Ovary (tissue), 9 donors: ENCODE data around the gene FAM149A. TPM values are rescaled to one million over a fixed set of nuclear protein-coding genes. Genes with fewer than 3 reads are reported as not detected.

Experiments
- DNase-seq, 5 donors: peaks; one replicate each; pipeline ENCODE4 v3.0.0-alpha.2; 2019 to 2020
- H3K27ac ChIP-seq, 2 donors: fragments of 200-600 bp; one replicate each; pipeline versions ENCODE4 v1.5.1 to v1.8.0; 2019 to 2022
- H3K27me3 ChIP-seq: fragments of 200-600 bp; one replicate; pipeline ENCODE4 v1.8.0; 2022
- H3K36me3 ChIP-seq: fragments of 200-600 bp; sonication (generic); one replicate; pipeline ENCODE4 v1.5.1; 2019
- H3K4me1 ChIP-seq: one replicate; pipeline ENCODE4 v1.8.1; 2013; ENCODE audit warnings: mild to moderate bottlenecking, moderate library complexity; ENCODE audit not compliant: insufficient read depth
- H3K4me3 ChIP-seq: fragments of 200-600 bp; sonication (generic); one replicate; pipeline ENCODE4 v1.5.1; 2017
- H3K9me3 ChIP-seq, 2 donors: fragments of 200-600 bp in 1 of 2; sonication (generic) in 1 of 2; one replicate each; pipeline versions ENCODE4 v1.5.1 to v1.8.1; 2013 to 2019; ENCODE audit warnings: mild to moderate bottlenecking in 1 of 2, moderate library complexity in 1 of 2
- EP300 ChIP-seq: sonication (generic); formaldehyde crosslinking; IDR thresholded peaks from one replicate; pipeline ENCODE4 v1.6.1; 2017; ENCODE audit warnings: antibody characterized with exemption
- POLR2A ChIP-seq: fragments of 450-650 bp; IDR thresholded peaks from one replicate; pipeline ENCODE4 v1.6.1; 2017; ENCODE audit warnings: antibody characterized with exemption, mild to moderate bottlenecking, moderate library complexity
- WGBS, 3 donors: extraction: QIAGEN DNeasy Blood & Tissue Kit in 1 of 3; methylation state at CpG; one replicate each; pipeline versions ENCODE4 v1.1.5 to v1.1.7; 2013 to 2017; 5-methylcytosine and 5-hydroxymethylcytosine counted together
- intact Hi-C, 4 donors: fragments of 100-400 bp; cut with DNase I; formaldehyde crosslinking; loops; one replicate each; pipeline versions ENCODE4 v1.11.0 to v1.15.1; 2022 to 2023
- polyA plus RNA-seq, 2 donors: library from polyadenylated mRNA; stranded (reverse); fragments of 200-250 nt in 1 of 2; fragments of 350-450 nt in 1 of 2; fragmentation: Illumina TruSeq in 1 of 2; extraction: RNeasy Lipid Tissue Mini Kit (QIAGEN cat#74804) in 1 of 2; gene quantifications; one replicate each; pipeline ENCODE4 v1.2.3, GENCODE V29; 2013 to 2014
- total RNA-seq, 7 donors: library from RNA; depleted of rRNA in 2 of 7; stranded (reverse); fragments of >200 nt in 2 of 7; fragmentation: NEBNext Ultra II Directional in 3 of 7; extraction: Animal tissue kit (Norgen Biotek cat#: 25700) in 3 of 7; gene quantifications; one replicate each; pipeline versions ENCODE4 v1.1.0 to v1.2.4, GENCODE V29; 2016 to 2023
- TF ChIP-seq, protein P1 (sequence below), 3 donors: fragments of 450-650 bp in 2 of 3; fragments of 200-600 bp in 1 of 3; IDR thresholded peaks; one replicate each; pipeline versions ENCODE4 v1.5.1 to v1.8.0; 2016 to 2022; ENCODE audit warnings: antibody characterized with exemption in 3 of 3, mild to moderate bottlenecking in 1 of 3
- donor health status: DM: no; HTN: no; CAD: no; lungs with moderate emphysema.
- donor health status: DM: no; HTN: no; CAD: no.
- donor health status: Bipolar disorder and iron deficiency.
- donor health status: DM: yes; HTN: yes; CAD: no.
- donor health status: DM: no; HTN: no; CAD: no.
- donor health status: DM: yes; HTN: yes; CAD: no.

The FAM149A gene
- total and polyA plus RNA-seq, 9 donors = 6.4 to 16.1 (median 12.7) TPM

- DNase-seq = peak in 4 of 5 donors; percentile 57 to 74 (median 64)
- intact Hi-C loops = loop anchor here in 1 of 4 donors (10.0 kb wide), 1 partner anchor 50 kb away; the partner anchor contains the start of gene CYP4V2
- Histone ChIP-seq H3K27ac (peak overlapping the region; percentile 78), H3K4me3 (peak overlapping the region; percentile 57), H3K9me3 (no peaks in the 10 kb centered on the region), H3K27me3 (no peaks in the 10 kb centered on the region), H3K36me3 (no peaks in the 10 kb centered on the region), H3K4me1 (peaks cover 1% of the 10 kb centered on the region)
- TF ChIP-seq, protein P1, sequence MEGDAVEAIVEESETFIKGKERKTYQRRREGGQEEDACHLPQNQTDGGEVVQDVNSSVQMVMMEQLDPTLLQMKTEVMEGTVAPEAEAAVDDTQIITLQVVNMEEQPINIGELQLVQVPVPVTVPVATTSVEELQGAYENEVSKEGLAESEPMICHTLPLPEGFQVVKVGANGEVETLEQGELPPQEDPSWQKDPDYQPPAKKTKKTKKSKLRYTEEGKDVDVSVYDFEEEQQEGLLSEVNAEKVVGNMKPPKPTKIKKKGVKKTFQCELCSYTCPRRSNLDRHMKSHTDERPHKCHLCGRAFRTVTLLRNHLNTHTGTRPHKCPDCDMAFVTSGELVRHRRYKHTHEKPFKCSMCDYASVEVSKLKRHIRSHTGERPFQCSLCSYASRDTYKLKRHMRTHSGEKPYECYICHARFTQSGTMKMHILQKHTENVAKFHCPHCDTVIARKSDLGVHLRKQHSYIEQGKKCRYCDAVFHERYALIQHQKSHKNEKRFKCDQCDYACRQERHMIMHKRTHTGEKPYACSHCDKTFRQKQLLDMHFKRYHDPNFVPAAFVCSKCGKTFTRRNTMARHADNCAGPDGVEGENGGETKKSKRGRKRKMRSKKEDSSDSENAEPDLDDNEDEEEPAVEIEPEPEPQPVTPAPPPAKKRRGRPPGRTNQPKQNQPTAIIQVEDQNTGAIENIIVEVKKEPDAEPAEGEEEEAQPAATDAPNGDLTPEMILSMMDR (IDR thresholded peaks at IDR 0.05) = no peak
- no peak for TF ChIP-seq POLR2A
- TF ChIP-seq EP300 = no peak
- 0 to 1% (median 0%) methylated on average over 18 to 54 of the region's 54 CpGs for WGBS, 3 donors
Measured at GRCh38 chr4:186144946-186145569, 40.6 kb downstream of the FAM149A start.

- H3K4me1 ChIP-seq = peaks cover 1% of the 10 kb centered on the region
- no peak for DNase-seq
- no peaks in the 10 kb centered on the region for H3K36me3 ChIP-seq
- intact Hi-C loops = loop anchor here in 1 of 4 donors (10.0 kb wide), 1 partner anchor 48 kb away; the partner anchor contains the start of gene CYP4V2
- TF ChIP-seq POLR2A (no peak), EP300 (no peak)
- TF ChIP-seq, protein P1 (IDR thresholded peaks at IDR 0.05) = no peak
- H3K9me3 ChIP-seq = no peaks in the 10 kb centered on the region
- H3K27ac ChIP-seq = no peak overlapping the region
- H3K27me3 ChIP-seq = no peaks in the 10 kb centered on the region
- WGBS, 3 donors = 82 to 90% (median 88%) methylated on average over 9 of the region's 9 CpGs
- H3K4me3 ChIP-seq = no peak overlapping the region
Measured at GRCh38 chr4:186146458-186146857, 42.0 kb downstream of the FAM149A start.

DNA sequence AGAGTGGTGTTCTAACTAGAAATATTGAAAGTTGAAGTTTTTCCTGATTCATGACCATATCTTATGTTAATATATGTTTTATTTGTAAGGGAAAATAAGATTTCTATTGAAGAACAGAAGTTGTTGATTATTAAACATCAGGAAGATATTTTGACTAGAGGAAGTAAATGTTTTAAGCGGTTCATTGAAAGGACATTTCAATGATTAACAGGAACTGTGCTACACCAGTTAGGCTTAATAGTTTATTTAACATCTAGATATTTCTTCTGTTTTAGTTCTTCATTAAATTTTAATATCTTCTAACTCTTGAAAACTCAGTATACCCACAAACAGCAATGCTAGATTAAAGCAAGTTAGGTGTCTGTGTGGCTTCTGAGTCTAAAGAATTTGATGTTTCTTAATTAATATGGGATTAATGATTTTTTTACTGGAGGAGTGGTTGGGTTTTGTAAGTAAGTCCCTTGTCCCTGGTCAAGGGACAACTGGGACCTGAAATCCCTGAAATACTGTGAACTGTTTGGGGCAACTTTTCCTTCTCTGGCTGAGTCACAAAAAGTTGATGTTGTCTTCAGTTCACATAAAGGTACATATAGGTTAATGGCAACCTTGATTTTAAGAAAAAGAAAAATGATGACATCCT lies 44.0 kb downstream of the FAM149A start:
- intact Hi-C loops = loop anchor here in 2 of 4 donors (2.0 to 10.0 kb wide), 2 partner anchors 42 to 46 kb away; partner anchors contain the start of gene CYP4V2 (in 2 of the 2)
- no peaks in the 10 kb centered on the region for H3K9me3 ChIP-seq
- H3K4me3 ChIP-seq = no peak overlapping the region
- TF ChIP-seq, protein P1 (IDR thresholded peaks at IDR 0.05) = no peak
- H3K4me1 ChIP-seq = peaks cover 1% of the 10 kb centered on the region
- H3K27ac ChIP-seq = no peak overlapping the region
- WGBS, 3 donors = 94 to 96% (median 94%) methylated on average over 1 of the region's 1 CpG
- H3K36me3 ChIP-seq = no peaks in the 10 kb centered on the region
- no peaks in the 10 kb centered on the region for H3K27me3 ChIP-seq
- DNase-seq = no peak

DNA sequence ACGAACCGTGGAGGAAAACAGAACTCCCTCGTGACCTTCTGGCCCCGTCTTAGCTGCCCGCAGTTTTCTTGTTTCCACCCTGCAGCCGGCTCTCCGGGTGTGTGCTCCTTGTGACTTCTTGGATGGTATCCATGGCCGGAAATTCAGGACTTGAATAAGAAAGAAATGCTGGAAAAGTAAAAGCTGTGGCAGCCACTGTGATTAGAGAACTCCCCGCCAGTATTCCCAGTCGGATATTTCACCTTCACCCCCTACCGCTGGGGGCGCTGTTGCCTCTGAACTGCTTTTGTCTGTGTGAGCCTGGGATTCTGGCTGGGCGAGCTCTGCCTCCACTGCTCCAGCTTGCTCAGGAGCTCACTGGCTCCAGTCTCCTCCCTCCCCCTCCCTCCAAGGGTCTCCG lies 45.4 kb downstream of the FAM149A start:
- peak; percentile 62 to 83 (median 68) for DNase-seq
- H3K4me1 ChIP-seq = peaks cover 1% of the 10 kb centered on the region
- peak overlapping the region in 1 of 2 donors; percentile 63 for H3K27ac ChIP-seq
- H3K9me3 ChIP-seq = no peaks in the 10 kb centered on the region
- WGBS, 3 donors = 13 to 48% (median 16%) methylated on average over 14 of the region's 14 CpGs
- H3K27me3 ChIP-seq = no peaks in the 10 kb centered on the region
- TF ChIP-seq, protein P1 (IDR thresholded peaks at IDR 0.05) = peak in 1 of 3 donors; percentile 50
- no peak for TF ChIP-seq POLR2A
- intact Hi-C loops = loop anchor here in 3 of 4 donors (2.0 to 10.0 kb wide), 3 partner anchors 41 to 45 kb away; partner anchors contain the start of gene CYP4V2 (in 3 of the 3)
- H3K36me3 ChIP-seq = no peaks in the 10 kb centered on the region
- H3K4me3 ChIP-seq = no peak overlapping the region
